Measurements from ENCODE around the gene TPT1.
"Not testable (repeated sequence)": the region's sequence is repeated elsewhere in the genome, so short reads cannot be mapped to it uniquely, and the experiment has no call there.

Gene TPT1

DNA sequence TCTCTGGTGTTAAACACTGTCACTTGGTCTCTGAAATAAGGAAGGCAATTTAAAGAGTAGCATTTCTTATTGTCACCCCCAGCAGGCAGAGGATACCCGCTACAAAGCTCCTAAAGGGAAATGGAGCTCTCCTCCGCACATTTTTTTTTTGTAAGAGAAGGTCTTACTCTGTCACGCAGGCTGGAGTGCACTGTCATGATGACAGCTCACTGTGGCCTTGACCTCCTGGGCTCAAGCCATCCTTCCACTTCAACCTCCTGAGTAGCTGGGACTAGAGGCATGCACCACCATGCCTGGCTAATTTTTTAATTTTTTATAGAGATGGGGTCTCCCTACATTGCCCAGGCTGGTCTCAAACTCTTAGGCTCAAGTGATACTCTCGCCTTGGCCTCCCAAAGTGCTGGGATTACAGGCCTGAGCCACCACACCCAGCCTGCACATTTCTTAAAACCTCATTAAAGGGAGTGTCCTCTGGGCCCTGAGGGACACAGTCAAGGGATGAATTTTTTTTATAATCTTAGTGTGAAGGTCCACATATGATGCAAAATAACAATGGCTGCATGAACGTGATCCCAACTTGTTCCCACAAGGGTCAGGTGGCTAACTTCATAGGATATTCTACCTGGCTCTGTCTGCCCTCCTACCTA is 45.0 kb upstream of the TPT1 start:
- H3K27me3 ChIP-seq (ENCODE audit: control insufficient read depth, low read length), result no peaks in the 10 kb centered on the region
- H3K9me3 ChIP-seq (ENCODE audit: control insufficient read depth, insufficient read depth, low read length), result no peaks in the 10 kb centered on the region
- H3K4me2 ChIP-seq (ENCODE audit: low read length), result no peak overlapping the region
- H3F3A ChIP-seq (ENCODE audit: control insufficient read depth, insufficient read depth), result no peaks in the 10 kb centered on the region
- TF ChIP-seq EZH2phosphoT487 (IDR thresholded peaks at IDR 0.05; ENCODE audit: borderline replicate concordance, low read length), result no peak
- TF ChIP-seq, protein P1, sequence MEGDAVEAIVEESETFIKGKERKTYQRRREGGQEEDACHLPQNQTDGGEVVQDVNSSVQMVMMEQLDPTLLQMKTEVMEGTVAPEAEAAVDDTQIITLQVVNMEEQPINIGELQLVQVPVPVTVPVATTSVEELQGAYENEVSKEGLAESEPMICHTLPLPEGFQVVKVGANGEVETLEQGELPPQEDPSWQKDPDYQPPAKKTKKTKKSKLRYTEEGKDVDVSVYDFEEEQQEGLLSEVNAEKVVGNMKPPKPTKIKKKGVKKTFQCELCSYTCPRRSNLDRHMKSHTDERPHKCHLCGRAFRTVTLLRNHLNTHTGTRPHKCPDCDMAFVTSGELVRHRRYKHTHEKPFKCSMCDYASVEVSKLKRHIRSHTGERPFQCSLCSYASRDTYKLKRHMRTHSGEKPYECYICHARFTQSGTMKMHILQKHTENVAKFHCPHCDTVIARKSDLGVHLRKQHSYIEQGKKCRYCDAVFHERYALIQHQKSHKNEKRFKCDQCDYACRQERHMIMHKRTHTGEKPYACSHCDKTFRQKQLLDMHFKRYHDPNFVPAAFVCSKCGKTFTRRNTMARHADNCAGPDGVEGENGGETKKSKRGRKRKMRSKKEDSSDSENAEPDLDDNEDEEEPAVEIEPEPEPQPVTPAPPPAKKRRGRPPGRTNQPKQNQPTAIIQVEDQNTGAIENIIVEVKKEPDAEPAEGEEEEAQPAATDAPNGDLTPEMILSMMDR (IDR thresholded peaks at IDR 0.05; ENCODE audit: low read depth, low read length, poor library complexity, severe bottlenecking), result no peak
- H3K79me2 ChIP-seq (ENCODE audit: control insufficient read depth, low read length), result no peaks in the 10 kb centered on the region
- H4K20me1 ChIP-seq (ENCODE audit: control insufficient read depth, insufficient read depth, low read depth, low read length), result no peaks in the 10 kb centered on the region
- no peak overlapping the region for H3K4me3 ChIP-seq (ENCODE audit: low read length)
- no peaks in the 10 kb centered on the region for H3K4me1 ChIP-seq (ENCODE audit: control insufficient read depth, low read length)
- no peaks in the 10 kb centered on the region for H3K36me3 ChIP-seq (ENCODE audit: control insufficient read depth, low read length)
- no peak overlapping the region for H3K27ac ChIP-seq (ENCODE audit: low read depth, low read length)
- no peaks in the 10 kb centered on the region for H3K9me2 ChIP-seq (replicated peaks; ENCODE audit: control insufficient read depth, low read length)

DNA sequence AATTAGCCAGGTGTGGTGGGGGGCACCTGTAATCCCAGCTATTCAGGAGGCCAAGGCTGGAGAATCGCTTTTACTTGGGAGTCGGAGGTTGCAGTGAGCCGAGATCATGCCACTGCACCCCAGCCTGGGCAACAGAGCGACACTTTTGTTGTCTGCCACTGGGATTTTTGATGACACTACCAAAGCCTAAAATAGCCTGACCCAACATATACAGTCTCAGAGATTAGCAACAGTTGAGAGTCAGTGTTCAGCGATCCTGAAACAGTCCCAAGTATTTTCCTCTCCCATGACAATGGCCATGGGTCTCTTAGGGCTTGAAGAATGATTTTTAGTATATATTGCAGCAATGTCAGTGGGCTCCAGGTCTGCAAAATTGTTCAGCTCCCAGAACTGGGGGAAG is 44.3 kb upstream of the TPT1 start:
- Histone ChIP-seq H4K20me1 (ENCODE audit: control insufficient read depth, insufficient read depth, low read depth, low read length) (no peaks in the 10 kb centered on the region), H3K79me2 (ENCODE audit: control insufficient read depth, low read length) (no peaks in the 10 kb centered on the region), H3F3A (ENCODE audit: control insufficient read depth, insufficient read depth) (no peaks in the 10 kb centered on the region), H3K4me3 (ENCODE audit: low read length) (no peak overlapping the region), H3K4me1 (ENCODE audit: control insufficient read depth, low read length) (no peaks in the 10 kb centered on the region), H3K27me3 (ENCODE audit: control insufficient read depth, low read length) (no peaks in the 10 kb centered on the region), H3K36me3 (ENCODE audit: control insufficient read depth, low read length) (no peaks in the 10 kb centered on the region), H3K9me3 (ENCODE audit: control insufficient read depth, insufficient read depth, low read length) (no peaks in the 10 kb centered on the region), H3K27ac (ENCODE audit: low read depth, low read length) (no peak overlapping the region), H3K4me2 (ENCODE audit: low read length) (no peak overlapping the region), H3K9me2 (replicated peaks; ENCODE audit: control insufficient read depth, low read length) (no peaks in the 10 kb centered on the region)
- no peak for TF ChIP-seq EZH2phosphoT487 (IDR thresholded peaks at IDR 0.05; ENCODE audit: borderline replicate concordance, low read length)
- TF ChIP-seq, protein P1 (IDR thresholded peaks at IDR 0.05; ENCODE audit: low read depth, low read length, poor library complexity, severe bottlenecking), result no peak

DNA sequence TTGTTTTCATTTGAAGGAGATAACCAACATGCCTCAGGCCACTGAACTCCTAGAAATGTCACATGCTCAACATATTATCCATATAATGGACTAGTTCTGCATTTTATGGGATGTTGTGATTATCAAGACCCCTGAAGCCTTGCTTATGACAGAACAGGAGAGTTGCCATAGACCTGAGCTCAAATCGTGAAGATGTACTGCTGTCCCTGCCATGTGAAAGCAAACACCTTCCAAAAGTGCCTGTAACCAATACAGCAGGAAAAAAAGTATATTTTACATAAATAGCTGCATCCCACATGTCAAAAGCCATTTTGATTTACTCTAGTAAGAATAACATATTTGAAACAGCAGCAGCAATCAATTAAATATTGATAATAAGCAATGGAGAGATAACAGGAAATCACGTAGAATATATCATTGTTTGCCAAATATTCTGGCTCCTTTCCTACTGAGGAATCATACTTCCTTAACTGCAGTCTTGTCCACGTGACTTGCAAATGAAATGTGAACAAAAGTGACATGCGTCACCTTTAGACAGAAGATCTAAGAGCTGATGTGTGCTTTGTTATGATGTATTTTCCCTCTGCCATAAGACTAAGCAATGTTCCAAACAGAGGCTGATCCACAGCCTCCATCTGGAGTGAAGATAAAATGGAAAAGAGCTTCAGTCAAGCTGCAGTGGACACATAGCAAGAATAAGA is 43.6 kb upstream of the TPT1 start:
- TF ChIP-seq EZH2phosphoT487 (IDR thresholded peaks at IDR 0.05; ENCODE audit: borderline replicate concordance, low read length), result no peak
- no peaks in the 10 kb centered on the region for H3F3A ChIP-seq (ENCODE audit: control insufficient read depth, insufficient read depth)
- no peaks in the 10 kb centered on the region for H3K27me3 ChIP-seq (ENCODE audit: control insufficient read depth, low read length)
- no peaks in the 10 kb centered on the region for H4K20me1 ChIP-seq (ENCODE audit: control insufficient read depth, insufficient read depth, low read depth, low read length)
- no peak overlapping the region for H3K4me3 ChIP-seq (ENCODE audit: low read length)
- H3K27ac ChIP-seq (ENCODE audit: low read depth, low read length), result no peak overlapping the region
- no peaks in the 10 kb centered on the region for H3K9me2 ChIP-seq (replicated peaks; ENCODE audit: control insufficient read depth, low read length)
- no peaks in the 10 kb centered on the region for H3K79me2 ChIP-seq (ENCODE audit: control insufficient read depth, low read length)
- H3K9me3 ChIP-seq (ENCODE audit: control insufficient read depth, insufficient read depth, low read length), result no peaks in the 10 kb centered on the region
- no peaks in the 10 kb centered on the region for H3K4me1 ChIP-seq (ENCODE audit: control insufficient read depth, low read length)
- no peak overlapping the region for H3K4me2 ChIP-seq (ENCODE audit: low read length)
- H3K36me3 ChIP-seq (ENCODE audit: control insufficient read depth, low read length), result no peaks in the 10 kb centered on the region

DNA sequence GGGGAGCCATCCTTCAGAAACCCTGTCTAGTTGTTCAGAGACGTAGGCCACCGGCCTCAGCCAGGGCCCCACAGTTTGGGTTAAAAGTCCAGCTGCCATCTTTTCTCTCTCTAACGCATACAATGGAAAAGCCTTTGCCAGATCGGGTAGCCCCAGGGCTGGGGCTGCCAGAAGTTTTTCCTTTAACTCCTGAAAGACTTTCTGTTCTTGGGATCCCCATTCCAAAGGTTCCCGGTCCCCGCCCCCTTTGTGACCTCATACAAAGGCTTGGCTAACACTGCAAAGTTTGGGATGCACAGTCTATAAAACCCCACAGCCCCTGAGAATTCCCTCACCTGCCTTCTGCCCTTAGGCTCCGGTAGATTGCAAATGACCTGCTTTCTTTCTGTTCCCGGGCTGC is 41.8 kb upstream of the TPT1 start:
- not testable (repeated sequence) for H3K9me2 ChIP-seq (replicated peaks; ENCODE audit: control insufficient read depth, low read length); H3K4me1 ChIP-seq (ENCODE audit: control insufficient read depth, low read length); H3K9me3 ChIP-seq (ENCODE audit: control insufficient read depth, insufficient read depth, low read length); H3K4me3 ChIP-seq (ENCODE audit: low read length); H3K36me3 ChIP-seq (ENCODE audit: control insufficient read depth, low read length); H3F3A ChIP-seq (ENCODE audit: control insufficient read depth, insufficient read depth); H3K79me2 ChIP-seq (ENCODE audit: control insufficient read depth, low read length); H4K20me1 ChIP-seq (ENCODE audit: control insufficient read depth, insufficient read depth, low read depth, low read length); H3K27me3 ChIP-seq (ENCODE audit: control insufficient read depth, low read length); H3K4me2 ChIP-seq (ENCODE audit: low read length); H3K27ac ChIP-seq (ENCODE audit: low read depth, low read length)

Measured in DOHH2 (cell line).